GM12878 (cell line): Measurements from ENCODE around the gene SARS1. TPM values are rescaled to one million over a fixed set of nuclear protein-coding genes. Genes with fewer than 3 reads are reported as not detected.

Source experiments
- ATAC-seq: fragments of 200-7000 bp; cut with Tn5 transposase; 3 replicates; pipeline ENCODE4 v1.9.1; 2020; ENCODE audit warnings: mild to moderate bottlenecking, moderate library complexity
- BruUV-seq: library from RNA; stranded (reverse); fragments of 400-500 nt; replicated peaks from 2 replicates; lab custom pipeline; 2021; lab: Mats Ljungman, UMichigan
- CTCF ChIA-PET: fragments of 300-600 bp; sonication (Branson Sonifier 250); formaldehyde crosslinking; extraction: SDS; loops from one replicate; lab custom pipeline; 2021; ENCODE audit warnings: inconsistent platforms; lab: Yijun Ruan, JAX
- POLR2A ChIA-PET: fragments of 350-600 bp; formaldehyde crosslinking; extraction: SDS; loops from one replicate; lab custom pipeline; 2021; ENCODE audit warnings: inconsistent platforms; lab: Charles Lee
- RAD21 ChIA-PET: fragments of 300-600 bp; sonication (Branson Sonifier 250); formaldehyde crosslinking; loops from one replicate; lab custom pipeline; 2023; ENCODE audit warnings: antibody characterized with exemption; ENCODE audit not compliant: unreplicated experiment; lab: Charles Lee
- SMC1A ChIA-PET: fragments of 300-600 bp; sonication (Branson Sonifier 250); formaldehyde crosslinking; loops from one replicate; lab custom pipeline; 2023; ENCODE audit not compliant: unreplicated experiment, uncharacterized antibody; lab: Charles Lee
- DNase-seq: peaks from one replicate; pipeline ENCODE4 v3.0.0-alpha.2; 2011; ENCODE audit warnings: low read depth, low spot score
- FAIRE-seq: peaks from 3 replicates; lab custom pipeline; 2011; peaks lifted over from hg19 to GRCh38; lab: Jason Lieb, UNC
- H2AFZ ChIP-seq: 2 replicates; pipeline ENCODE4 v1.6.0; 2011; ENCODE audit warnings: low read depth, low read length, control low read depth; ENCODE audit not compliant: control insufficient read depth
- H3K27ac ChIP-seq: 2 replicates; pipeline ENCODE4 v1.5.1; 2011; ENCODE audit warnings: control low read depth; ENCODE audit not compliant: control insufficient read depth, insufficient read depth
- H3K27me3 ChIP-seq, 2 experiments: replicated peaks in 1 of 2; 2 replicates each; pipeline versions ENCODE4 v1.6.0 to v1.6.1; 2011; ENCODE audit warnings: low read length in 1 of 2; ENCODE audit not compliant: control insufficient read depth in 2 of 2, insufficient read depth in 2 of 2
- H3K36me3 ChIP-seq, 2 experiments: 2 replicates each; pipeline ENCODE4 v1.5.1; 2011; ENCODE audit warnings: low read length in 1 of 2; ENCODE audit not compliant: control insufficient read depth in 2 of 2, insufficient read depth in 2 of 2
- H3K4me1 ChIP-seq: 2 replicates; pipeline ENCODE4 v1.6.1; 2011; ENCODE audit warnings: mild to moderate bottlenecking, low read length, moderate library complexity, mixed read lengths; ENCODE audit not compliant: control insufficient read depth, insufficient read depth
- H3K4me2 ChIP-seq: 2 replicates; pipeline ENCODE4 v1.6.0; 2011; ENCODE audit warnings: control low read depth; ENCODE audit not compliant: control insufficient read depth, insufficient read depth
- H3K4me3 ChIP-seq: fragments of 200-600 bp; sonication (generic); 2 replicates; pipeline ENCODE4 v1.5.1; 2016
- H3K79me2 ChIP-seq: 2 replicates; pipeline ENCODE4 v1.6.0; 2011; ENCODE audit warnings: low read length; ENCODE audit not compliant: control insufficient read depth, insufficient read depth
- H3K9ac ChIP-seq: 2 replicates; pipeline ENCODE4 v1.8.0; 2011; ENCODE audit warnings: low read length, control low read depth, mixed read lengths; ENCODE audit not compliant: control insufficient read depth, insufficient read depth
- H3K9me3 ChIP-seq: replicated peaks from 3 replicates; pipeline ENCODE4 v1.5.1; 2011; ENCODE audit warnings: mild to moderate bottlenecking, low read length; ENCODE audit not compliant: control insufficient read depth, insufficient read depth
- H4K20me1 ChIP-seq: 2 replicates; pipeline ENCODE4 v1.6.0; 2011; ENCODE audit not compliant: control insufficient read depth, insufficient read depth
- ATF7 ChIP-seq: fragments of 450-650 bp; IDR thresholded peaks from 2 replicates; pipeline ENCODE4 v1.6.1; 2016; ENCODE audit warnings: low read depth, mild to moderate bottlenecking
- CBX5 ChIP-seq: sonication (generic); IDR thresholded peaks from 2 replicates; pipeline ENCODE4 v1.6.1; 2016; ENCODE audit warnings: low read depth, moderate library complexity, mild to moderate bottlenecking, inconsistent platforms
- EP300 ChIP-seq, 2 experiments: fragments of 150-350 bp in 1 of 2; IDR thresholded peaks; 2 replicates each; pipeline ENCODE4 v1.6.1; 2011 to 2012; ENCODE audit warnings: low read depth in 2 of 2, low read length in 2 of 2, borderline replicate concordance in 1 of 2, improper control_type of control experiment in 1 of 2, inconsistent platforms in 1 of 2; ENCODE audit not compliant: control insufficient read depth in 1 of 2
- ESRRA ChIP-seq: IDR thresholded peaks from 2 replicates; pipeline ENCODE4 v1.6.1; 2012; ENCODE audit warnings: mild to moderate bottlenecking, low read length, improper control_type of control experiment
- IRF4 ChIP-seq: IDR thresholded peaks from 2 replicates; pipeline ENCODE4 v1.6.1; 2011; ENCODE audit warnings: low read depth, low read length
- MTA3 ChIP-seq: IDR thresholded peaks from 2 replicates; pipeline ENCODE4 v1.6.1; 2012; ENCODE audit warnings: low read length, inconsistent platforms, borderline replicate concordance
- NRF1 ChIP-seq: conservative IDR thresholded peaks from 2 replicates; pipeline ENCODE4 v1.6.1; 2011; ENCODE audit warnings: mild to moderate bottlenecking, low read depth, low read length, improper control_type of control experiment
- PAX5 ChIP-seq: IDR thresholded peaks from 2 replicates; pipeline ENCODE4 v1.6.1; 2011; ENCODE audit warnings: low read depth, low read length, borderline replicate concordance
- RAD21 ChIP-seq: IDR thresholded peaks from 2 replicates; pipeline ENCODE4 v1.6.1; 2011; ENCODE audit warnings: mild to moderate bottlenecking, low read depth, low read length, moderate library complexity; ENCODE audit not compliant: insufficient read depth
- RB1 ChIP-seq: fragments of 450-650 bp; formaldehyde crosslinking; IDR thresholded peaks from 2 replicates; pipeline ENCODE4 v1.6.1; 2017; ENCODE audit warnings: mild to moderate bottlenecking, borderline replicate concordance
- RBBP5 ChIP-seq: fragments of 200-600 bp; sonication (generic); conservative IDR thresholded peaks from 2 replicates; pipeline ENCODE4 v1.6.1; 2016
- SPI1 ChIP-seq: IDR thresholded peaks from 2 replicates; pipeline ENCODE4 v1.6.1; 2011; ENCODE audit warnings: low read depth, mild to moderate bottlenecking, low read length, moderate library complexity, borderline replicate concordance; ENCODE audit not compliant: insufficient read depth
- WGBS: methylation state at CpG from one replicate; pipeline ENCODE4 v1.1.6; 2016; ENCODE audit warnings: low lambda C conversion rate; ENCODE audit not compliant: insufficient replicate concordance, insufficient coverage; ENCODE audit errors: missing lambda C conversion rate; 5-methylcytosine and 5-hydroxymethylcytosine counted together
- in situ Hi-C: fragments of 300-500 bp; cut with MboI; formaldehyde crosslinking; loops from 9 replicates; pipeline ENCODE4 v1.14.3; 2018; ENCODE audit warnings: mixed read lengths
- intact Hi-C: fragments of 100-400 bp; cut with micrococcal nuclease; formaldehyde crosslinking; loops from one replicate; pipeline ENCODE4 v1.14.2; 2022; ENCODE audit not compliant: unreplicated experiment
- polyA plus RNA-seq, 11 experiments: library from polyadenylated mRNA; depleted of rRNA in 4 of 11; unstranded in 6 of 11; stranded (reverse) in 5 of 11; fragments of >200 nt; fragmentation: Nextera tagmentation in 4 of 11; fragmentation: Illumina TruSeq in 1 of 11; extraction: Ambion mirVana in 4 of 11; extraction: Trizol in 1 of 11; gene quantifications; 1 replicate in 1 of 11; 2 replicates in 10 of 11; pipeline versions ENCODE4 v1.2.1 to v1.2.3, GENCODE V29; 2011 to 2016; ENCODE audit warnings: inconsistent platforms in 2 of 11, missing spikeins in 2 of 11, low read depth in 1 of 11
- total RNA-seq, 4 experiments: library from RNA; depleted of rRNA in 3 of 4; stranded (reverse); fragments of >200 nt in 3 of 4; fragmentation: Illumina TruSeq in 1 of 4; extraction: Trizol in 1 of 4; gene quantifications; 2 replicates each; pipeline versions ENCODE4 v1.2.1 to v1.2.3, GENCODE V29; 2013 to 2021

SARS1 gene
- total and polyA plus RNA-seq, 10 of the 15 experiments (the other 5 are each of a cell fraction or from before 2014, with no cell fraction given): 103 to 202 (median 138) TPM

- DNase-seq (no peak), FAIRE-seq (no peak), ATAC-seq (no peak)
- 62% methylated on average over 29 of the region's 29 CpGs for WGBS
- H3K9ac ChIP-seq: no peak overlapping the region
- H3K79me2 ChIP-seq: no peaks in the 10 kb centered on the region
- no peak overlapping the region for H3K4me3 ChIP-seq
- no TSS peak for BruUV-seq
- H3K9me3 ChIP-seq: no peaks in the 10 kb centered on the region
- no peak overlapping the region for H3K27ac ChIP-seq
- H3K36me3 ChIP-seq: no peaks in the 10 kb centered on the region
- H3K27me3 ChIP-seq: no peaks in the 10 kb centered on the region; a peak in 1 of 4 replicates
- in situ Hi-C loops (no loop called here), intact Hi-C loops (no loop called here)
- no peak overlapping the region for H2AFZ ChIP-seq
- ChIA-PET CTCF (interaction anchor here (0.9 kb wide), 1 partner anchor 264 kb away, joined by 4 read pairs; no protein-coding TSS in a partner anchor), POLR2A (no interaction called here), SMC1A (no interaction called here), RAD21 (interaction anchor here (1.3 kb wide), 1 partner anchor 264 kb away, joined by 3 read pairs; no protein-coding TSS in a partner anchor)
- H3K4me1 ChIP-seq: no peaks in the 10 kb centered on the region
- no peak overlapping the region for H3K4me2 ChIP-seq
- H4K20me1 ChIP-seq: no peaks in the 10 kb centered on the region
- TF ChIP-seq SPI1 (no peak), EP300 (IDR thresholded peaks at IDR 0.05; ENCODE audit: borderline replicate concordance in 1 of 2, control insufficient read depth in 1 of 2, low read depth in 2 of 2, low read length in 2 of 2) (no peak), RB1 (no peak), PAX5 (no peak), ATF7 (no peak), IRF4 (no peak), RBBP5 (no peak), ESRRA (no peak), RAD21 (no peak), NRF1 (no peak), MTA3 (no peak), CBX5 (no peak)
Measured at GRCh38 chr1:109268431-109269211, 54.9 kb downstream of the SARS1 start.
